ENCODE results near the gene MEI1.
"Not testable (repeated sequence)": the region's sequence is repeated elsewhere in the genome, so short reads cannot be mapped to it uniquely, and the experiment has no call there.

MEI1 gene

GRCh38 chr22:41683616-41684015, 15.7 kb upstream of the MEI1 start:
- DNase-seq, result no peak

- DNase-seq, result no peak
Measured at GRCh38 chr22:41684194-41684593, 15.1 kb upstream of the MEI1 start.

GRCh38 chr22:41686890-41687289, 12.4 kb upstream of the MEI1 start:
- not testable (repeated sequence) for DNase-seq

DNA sequence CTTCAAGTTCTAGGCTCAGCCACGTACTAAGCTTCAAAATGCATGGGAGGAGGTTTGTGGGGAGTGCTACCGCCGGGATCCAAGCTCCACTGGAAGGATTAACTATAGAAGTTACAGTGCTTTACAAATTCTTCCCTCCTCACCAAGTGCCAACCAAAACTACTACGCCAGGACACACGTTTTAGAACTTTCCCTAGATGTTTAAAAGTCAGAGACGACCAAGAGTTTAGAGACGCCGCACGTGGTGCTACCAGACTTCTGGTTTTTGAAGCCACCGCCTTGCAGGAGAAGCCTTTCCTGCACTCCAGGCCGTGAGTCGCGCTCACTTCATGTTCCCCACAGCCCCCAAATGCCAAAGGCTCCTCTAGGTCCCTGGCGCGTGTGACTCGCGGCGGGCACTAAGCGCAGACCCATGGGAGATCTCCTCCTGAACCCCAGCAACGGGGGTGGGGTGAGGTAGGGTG, 11.4 kb upstream of the MEI1 start:
- peak; percentile 27 for DNase-seq

GRCh38 chr22:41688365-41689211, 10.7 kb upstream of the MEI1 start, which contains the start of gene SNU13:
TSS of gene SNU13 (minus strand) at chr22:41688867. CDS start at chr22:41688796, 71 bp downstream.
- DNase-seq, result peak; percentile 93

GRCh38 chr22:41690476-41690875, 8.8 kb upstream of the MEI1 start:
- no peak for DNase-seq

GRCh38 chr22:41695211-41695610, 4.1 kb upstream of the MEI1 start:
- DNase-seq, result no peak

- no peak for DNase-seq
Measured at GRCh38 chr22:41696703-41697102, 2.6 kb upstream of the MEI1 start.

DNA sequence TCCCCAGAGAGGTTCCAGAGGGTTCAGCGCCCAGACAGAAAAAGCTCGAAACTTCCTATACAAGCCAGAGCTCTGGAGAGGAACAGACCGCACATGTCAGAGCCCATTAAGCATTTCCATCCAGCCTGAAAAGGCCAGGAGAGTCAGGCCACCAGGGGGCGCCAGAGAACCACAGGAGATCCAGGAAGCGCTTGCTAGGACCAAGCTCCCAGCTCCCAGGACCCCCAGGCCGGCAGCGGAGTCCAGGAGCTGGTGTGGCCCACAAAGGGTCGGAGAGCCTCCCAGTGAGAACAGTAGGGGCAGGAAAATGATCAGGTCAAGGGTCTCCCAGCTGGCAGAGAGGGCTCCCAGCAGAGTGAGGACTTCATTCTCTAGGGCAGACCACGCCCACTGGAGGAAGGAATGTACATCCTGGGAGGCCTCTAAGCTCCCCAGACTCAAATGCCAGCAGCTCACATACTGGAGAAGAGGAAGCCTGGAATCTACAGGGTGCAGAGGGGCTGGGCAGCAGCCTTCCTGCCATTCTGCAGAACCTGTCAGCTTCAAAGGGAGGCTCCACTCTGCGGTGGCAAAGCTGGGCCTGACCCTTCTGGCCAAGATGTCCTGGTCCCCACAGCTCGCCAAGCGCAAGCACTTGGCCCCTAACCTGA, 2.1 kb upstream of the MEI1 start:
- peak; percentile 91 for DNase-seq

DNA sequence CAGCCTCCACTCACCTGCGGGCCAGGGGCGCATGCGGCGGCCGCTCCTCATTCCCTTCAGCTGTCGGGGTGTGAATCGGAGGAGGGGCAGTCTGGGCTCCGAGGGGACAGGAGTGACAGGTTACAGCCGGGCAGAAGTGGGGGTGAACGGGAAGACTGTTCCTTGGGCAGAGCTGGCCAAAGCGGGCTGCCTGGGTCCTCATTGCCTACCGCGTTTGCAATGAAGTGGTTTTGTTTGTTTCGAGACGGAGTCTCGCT, 733 bp downstream of the MEI1 start:
- DNase-seq, result no peak

- no peak for DNase-seq
Measured at GRCh38 chr22:41702763-41703162, 3.5 kb downstream of the MEI1 start.

DNA sequence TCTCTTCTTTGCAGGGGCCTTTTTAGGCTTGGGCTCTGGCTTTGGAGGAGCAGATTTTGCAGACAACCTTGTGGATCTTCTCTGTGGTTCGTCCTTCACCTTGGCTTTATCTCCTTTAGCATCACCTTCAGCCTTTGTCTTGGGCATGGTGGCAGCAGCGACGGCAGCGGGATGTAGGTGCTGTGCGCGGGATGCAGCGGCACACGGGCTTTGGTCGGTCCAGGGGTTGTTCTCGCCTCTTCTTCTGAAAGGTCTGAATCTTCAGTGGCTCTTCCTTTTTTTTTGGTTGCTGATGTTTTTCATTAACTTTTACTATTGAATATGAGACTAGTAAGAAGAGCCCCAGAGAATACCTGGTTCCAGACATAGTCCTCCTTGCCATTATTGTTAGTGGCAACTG, 10.0 kb downstream of the MEI1 start:
- DNase-seq, result no peak

DNA sequence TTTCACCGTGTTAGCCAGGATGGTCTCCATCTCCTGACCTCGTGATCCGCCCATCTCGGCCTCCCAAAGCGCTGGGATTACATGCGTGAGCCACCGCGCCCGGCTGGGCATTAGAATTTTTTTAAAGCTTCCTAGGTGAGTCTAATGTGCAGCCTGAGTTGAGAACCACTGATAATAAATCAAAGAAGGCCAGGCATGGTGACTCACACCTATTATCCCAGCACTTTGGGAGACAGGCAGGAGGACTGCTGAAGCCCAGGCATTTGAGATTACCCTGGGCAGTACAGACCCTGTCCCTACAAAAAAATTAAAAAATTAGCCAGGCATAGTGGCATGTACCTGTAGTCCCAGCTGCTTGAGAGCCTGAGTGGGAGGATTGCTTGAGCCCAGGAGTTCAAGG, 13.7 kb downstream of the MEI1 start:
- no peak for DNase-seq

- no peak for DNase-seq
Measured at GRCh38 chr22:41722496-41722895, 23.2 kb downstream of the MEI1 start.

DNA sequence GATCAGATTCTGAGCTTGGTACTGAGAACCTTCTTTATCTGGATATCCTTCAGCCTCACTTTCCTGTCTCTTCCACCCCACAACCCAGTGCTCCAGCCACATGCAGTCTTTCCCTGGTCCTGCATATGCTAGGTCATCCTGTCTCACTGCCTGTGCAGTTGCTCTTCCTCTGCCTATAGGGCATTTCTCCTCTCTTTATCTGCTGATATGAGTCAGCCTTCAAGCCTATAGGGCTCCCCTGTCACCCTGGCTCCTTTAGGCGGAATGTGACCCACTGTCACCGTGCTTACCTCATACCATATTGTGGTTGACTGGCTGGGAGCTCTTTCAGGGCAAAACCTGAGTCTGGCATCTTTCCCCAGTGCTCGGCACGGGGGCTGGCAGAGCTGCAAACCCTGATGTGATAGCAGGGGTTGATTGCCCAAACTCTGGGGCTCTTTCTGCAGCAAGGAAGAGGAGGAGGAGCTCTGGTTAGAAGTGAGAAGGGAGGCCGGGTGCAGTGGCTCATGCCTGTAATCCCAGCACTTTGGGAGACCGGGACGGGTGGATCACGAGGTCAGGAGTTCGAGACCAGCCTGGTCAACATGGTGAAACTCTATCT, 26.3 kb downstream of the MEI1 start:
- no peak for DNase-seq

GRCh38 chr22:41731609-41732008, 32.3 kb downstream of the MEI1 start:
- no peak for DNase-seq

GRCh38 chr22:41732096-41732772, 32.9 kb downstream of the MEI1 start:
- DNase-seq, result no peak

DNA sequence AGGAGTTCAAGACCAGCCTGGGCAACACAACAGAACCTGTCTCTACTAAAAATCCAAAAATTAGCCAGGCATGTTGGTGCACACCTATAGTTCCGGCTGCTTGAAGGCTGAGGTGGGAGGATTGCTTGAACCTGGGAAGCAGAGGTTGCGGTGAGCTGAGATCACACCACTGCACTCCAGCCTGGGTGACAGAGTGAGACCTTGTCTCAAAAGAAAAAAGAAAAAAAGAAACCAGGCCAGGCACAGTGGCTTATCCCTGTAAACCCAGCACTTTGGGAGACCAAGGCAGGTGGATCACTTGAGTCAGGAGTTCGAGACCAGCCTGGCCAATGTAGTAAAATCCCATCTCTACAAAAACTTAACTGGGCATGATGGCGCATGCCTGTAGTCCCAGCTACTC, 33.9 kb downstream of the MEI1 start:
- DNase-seq, result not testable (repeated sequence)

DNA sequence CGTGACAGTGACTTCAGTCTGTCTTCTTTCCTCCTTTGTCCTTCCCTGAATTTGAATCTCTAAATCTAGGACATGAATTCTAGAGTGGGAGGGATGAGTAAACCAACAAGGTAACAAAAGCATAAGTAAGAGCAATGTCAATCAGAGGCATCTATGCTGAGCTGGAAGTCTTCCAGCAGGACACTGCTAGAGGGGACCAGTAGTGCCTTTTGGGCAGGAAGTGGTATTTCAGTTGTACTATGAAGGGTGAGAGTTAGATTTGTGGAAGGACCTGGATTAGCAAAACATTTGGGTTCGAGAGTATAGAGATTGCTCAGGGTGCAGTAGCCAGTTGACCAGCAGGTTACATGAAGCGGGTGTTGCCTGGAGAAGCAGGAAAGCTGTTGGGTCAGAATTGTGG, 40.3 kb downstream of the MEI1 start:
- DNase-seq, result no peak

DNA sequence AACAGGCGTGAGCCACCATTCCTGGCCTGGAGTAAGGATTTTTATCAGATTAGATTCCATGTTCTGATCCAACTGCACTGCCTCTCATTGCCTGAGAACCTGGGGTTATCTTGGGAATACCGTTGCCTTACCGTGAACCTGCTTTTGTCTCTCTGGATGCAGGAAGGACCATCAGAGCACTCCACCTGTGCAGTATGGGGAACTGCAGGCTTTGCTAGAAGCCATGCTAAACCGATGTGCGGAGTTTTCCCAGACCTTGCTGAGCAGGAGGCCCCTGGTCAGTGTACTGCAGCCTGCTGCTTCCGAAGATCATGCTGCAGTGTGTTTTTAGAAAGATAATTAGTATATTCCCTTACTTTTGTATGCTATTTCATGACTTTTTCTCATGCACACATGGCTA, 43.6 kb downstream of the MEI1 start:
- DNase-seq, result no peak

GRCh38 chr22:41745968-41746367, 46.7 kb downstream of the MEI1 start:
- no peak for DNase-seq

DNA sequence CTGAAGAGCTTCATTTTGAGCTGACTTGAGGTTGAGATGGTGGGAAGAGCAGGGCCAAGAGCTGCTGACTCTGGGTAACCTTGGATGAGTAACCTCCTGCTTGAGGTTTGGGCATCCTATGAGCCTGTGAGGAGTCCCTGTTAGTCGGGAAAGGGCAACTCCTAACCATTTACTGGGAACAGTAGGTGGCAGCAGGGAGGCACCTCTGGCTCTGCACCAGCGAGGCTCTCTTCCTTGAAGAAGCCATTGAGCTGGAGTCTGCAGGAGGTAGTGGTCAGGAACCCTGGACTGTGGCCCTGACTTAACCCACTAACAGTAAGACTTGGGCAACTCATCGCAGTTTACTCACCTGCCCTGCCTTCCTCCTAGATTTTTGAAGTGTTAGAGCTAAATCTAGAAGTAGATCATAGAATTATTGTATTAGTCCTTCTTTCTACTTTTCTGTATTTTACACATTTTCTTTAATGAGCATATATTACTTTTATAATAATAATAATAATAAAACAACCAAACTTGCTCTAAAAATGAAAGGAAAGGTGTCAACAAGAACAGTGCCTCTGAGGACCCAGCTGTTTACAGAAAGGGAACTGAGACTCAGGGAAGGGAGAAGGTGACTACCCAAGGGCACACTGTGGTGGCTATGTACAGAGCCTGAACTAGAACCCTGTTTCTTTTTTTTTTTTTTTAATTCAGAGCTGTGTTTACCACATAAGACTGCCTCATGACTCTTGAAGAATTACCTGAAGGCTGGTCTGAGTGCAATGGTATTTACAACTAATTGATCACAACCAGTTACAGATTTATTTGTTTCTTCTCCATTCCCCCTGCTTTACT, 47.5 kb downstream of the MEI1 start:
- peak; percentile 40 for DNase-seq
